NCI-H526 treated with DMSO at 0.1 percent for 48 hours (cell line): ENCODE data around the gene HADHB.
"Not testable (repeated sequence)": the region's sequence is repeated elsewhere in the genome, so short reads cannot be mapped to it uniquely, and the experiment has no call there.

Experiments
- DNase-seq: peaks from one replicate; lab custom pipeline; 2025; lab: John Stamatoyannopoulos, UW

The HADHB gene

GRCh38 chr2:26297061-26297460 is 52.3 kb downstream of the HADHB start:
- no peak for DNase-seq

- no peak for DNase-seq
These were observed 53.5 kb downstream of the HADHB start for GRCh38 chr2:26298286-26298637.

GRCh38 chr2:26298638-26299393 is 54.1 kb downstream of the HADHB start:
- no peak for DNase-seq

- no peak for DNase-seq
These were observed 54.8 kb downstream of the HADHB start for GRCh38 chr2:26299471-26300101.

GRCh38 chr2:26300234-26300925 is 55.6 kb downstream of the HADHB start:
- DNase-seq: no peak

GRCh38 chr2:26302846-26303245 is 58.1 kb downstream of the HADHB start:
- no peak for DNase-seq

- DNase-seq: not testable (repeated sequence)
These were observed 60.4 kb downstream of the HADHB start for GRCh38 chr2:26305094-26305493.

GRCh38 chr2:26305540-26305939 is 60.8 kb downstream of the HADHB start:
- no peak for DNase-seq

- DNase-seq: no peak
These were observed 65.2 kb downstream of the HADHB start for GRCh38 chr2:26309921-26310320.

GRCh38 chr2:26312471-26312870 is 67.7 kb downstream of the HADHB start:
- DNase-seq: no peak

- no peak for DNase-seq
These were observed 68.7 kb downstream of the HADHB start for GRCh38 chr2:26313446-26313845.

- no peak for DNase-seq
These were observed 69.5 kb downstream of the HADHB start for GRCh38 chr2:26314243-26314642.

- no peak for DNase-seq
These were observed 71.3 kb downstream of the HADHB start for GRCh38 chr2:26316041-26316440.

- DNase-seq: no peak
These were observed 72.1 kb downstream of the HADHB start for GRCh38 chr2:26316845-26317244.

- no peak for DNase-seq
These were observed 72.8 kb downstream of the HADHB start for GRCh38 chr2:26317377-26318105.

GRCh38 chr2:26318950-26319349 is 74.2 kb downstream of the HADHB start:
- peak; percentile 34 for DNase-seq

- DNase-seq: not testable (repeated sequence)
These were observed 79.7 kb downstream of the HADHB start for GRCh38 chr2:26324479-26324878.

- DNase-seq: no peak
These were observed 80.2 kb downstream of the HADHB start for GRCh38 chr2:26324903-26325302.

GRCh38 chr2:26325851-26326250 is 81.1 kb downstream of the HADHB start:
- no peak for DNase-seq

GRCh38 chr2:26326514-26326913 is 81.8 kb downstream of the HADHB start:
- DNase-seq: no peak

GRCh38 chr2:26327291-26328272 is 82.8 kb downstream of the HADHB start:
- DNase-seq: no peak
